ENCODE data around the gene CCNI2. TPM values are rescaled to one million over a fixed set of nuclear protein-coding genes. Genes with fewer than 3 reads are reported as not detected.
"Not testable (repeated sequence)": the region's sequence is repeated elsewhere in the genome, so short reads cannot be mapped to it uniquely, and the experiment has no call there.

The CCNI2 gene
- total RNA-seq, 2 experiments from 2014 or later, result 6.9 to 8.4 TPM

- peaks cover 35% of the 10 kb centered on the region for H3K27me3 Mint-ChIP-seq
- H3K27ac Mint-ChIP-seq, result no peak overlapping the region
- H3K4me3 Mint-ChIP-seq, result no peak overlapping the region
- H3K9me3 Mint-ChIP-seq, result no peaks in the 10 kb centered on the region
- DNase-seq, result no peak
- no peaks in the 10 kb centered on the region for H3K4me1 Mint-ChIP-seq
- H3K36me3 Mint-ChIP-seq, result no peaks in the 10 kb centered on the region
Measured at GRCh38 chr5:132802044-132802684, 54.9 kb downstream of the CCNI2 start.

DNA sequence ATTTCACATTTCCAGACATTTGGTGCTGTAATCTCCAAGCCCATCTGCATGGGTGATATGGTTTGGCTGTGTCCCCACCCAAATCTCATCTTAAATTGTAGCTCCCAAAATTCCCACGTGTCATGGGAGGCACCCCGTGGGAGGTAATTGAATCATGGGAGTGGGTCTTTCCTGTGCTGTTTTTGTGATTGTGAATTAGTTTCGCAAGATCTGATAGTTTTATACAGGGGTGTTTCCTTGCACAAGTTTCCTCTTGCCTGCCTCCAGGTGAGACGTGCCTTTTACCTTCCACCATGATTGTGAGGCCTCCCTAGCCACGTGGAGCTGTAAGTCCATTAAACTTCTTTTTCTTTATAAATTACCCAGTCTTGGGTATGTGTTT is 55.5 kb downstream of the CCNI2 start:
- peaks cover 38% of the 10 kb centered on the region for H3K27me3 Mint-ChIP-seq
- DNase-seq, H3K4me1 Mint-ChIP-seq, H3K4me3 Mint-ChIP-seq, H3K36me3 Mint-ChIP-seq, H3K9me3 Mint-ChIP-seq, H3K27ac Mint-ChIP-seq: not testable (repeated sequence)

Other genes starting within 250 kb of the CCNI2 start
- not detected for gene IL5, start 203.9 kb upstream of the CCNI2 start, total RNA-seq
- 10 to 100 TPM; 40.7 to 49.1 TPM for gene RAD50, start 190.4 kb upstream of the CCNI2 start, total RNA-seq
- gene IL13, start 89.3 kb upstream of the CCNI2 start, total RNA-seq, result under 1 TPM; 0.44 to 0.72 TPM
- gene IL4, start 73.4 kb upstream of the CCNI2 start, total RNA-seq, result not detected
- 10 to 100 TPM; 10.7 to 11.1 TPM for gene KIF3A, start 9.9 kb upstream of the CCNI2 start, total RNA-seq
- gene SEPTIN8, start 29.8 kb downstream of the CCNI2 start, total RNA-seq, result 10 to 100 TPM; 21.2 to 22.2 TPM
- gene SOWAHA, start 65.9 kb downstream of the CCNI2 start, total RNA-seq, result under 1 TPM in 1 of 2 experiments, not detected in 1; 0.06 TPM
- 1 to 10 TPM; 1.8 to 2.3 TPM for gene SHROOM1, start 83.2 kb downstream of the CCNI2 start, total RNA-seq
- under 1 TPM; 0.26 to 0.29 TPM for gene GDF9, start 119.0 kb downstream of the CCNI2 start, total RNA-seq
- 100 to 1,000 TPM; 652 to 654 TPM for gene UQCRQ, start 119.2 kb downstream of the CCNI2 start, total RNA-seq
- 1 to 10 TPM; 1.8 TPM for gene LEAP2, start 126.2 kb downstream of the CCNI2 start, total RNA-seq
- 10 to 100 TPM; 22.2 to 22.9 TPM for gene AFF4, start 216.2 kb downstream of the CCNI2 start, total RNA-seq

Data from activated naive CD8-positive, alpha-beta T cell treated with anti-CD3 and anti-CD28 coated beads for 36 hours (primary cell).